ENCODE measurements around the gene MYBPHL.

DNA sequence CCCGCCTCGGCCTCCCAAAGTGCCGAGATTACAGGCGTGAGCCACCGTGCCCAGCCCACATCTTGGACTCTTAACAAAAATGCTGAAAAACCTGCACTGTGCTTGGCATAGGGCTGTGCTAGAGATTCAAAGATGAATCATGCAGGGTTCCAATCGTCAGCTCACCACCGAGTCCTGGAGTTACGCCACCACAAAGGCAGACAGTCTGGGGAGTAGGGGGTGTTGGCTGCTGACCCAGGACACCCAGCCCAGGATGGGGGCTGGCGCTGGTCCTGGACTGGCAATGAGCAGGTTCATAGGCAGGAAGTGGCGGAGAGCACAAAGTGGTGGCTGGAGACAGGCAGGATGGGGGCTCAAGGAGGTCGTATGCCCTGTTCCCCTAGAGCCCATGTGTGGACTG lies 39.8 kb downstream of the MYBPHL start:
- TF ChIP-seq CTCF (IDR thresholded peaks at IDR 0.05) = no peak
- no peak for TF ChIP-seq POLR2AphosphoS5 (IDR thresholded peaks at IDR 0.05)
